HCT116 (cell line): ENCODE measurements around the gene GPR155. TPM values are rescaled to one million over a fixed set of nuclear protein-coding genes. Genes with fewer than 3 reads are reported as not detected.

Experiments
- ATAC-seq: fragments of 200-7000 bp; cut with Tn5 transposase; 2 replicates; pipeline ENCODE4 v1.9.1; 2020; ENCODE audit warnings: mild to moderate bottlenecking, moderate library complexity
- BruUV-seq: library from RNA; stranded (reverse); fragments of 400-500 nt; replicated peaks from 2 replicates; lab custom pipeline; 2021; lab: Mats Ljungman, UMichigan
- CTCF ChIA-PET: fragments of 300-600 bp; sonication (Branson Sonifier 250); formaldehyde crosslinking; loops from one replicate; lab custom pipeline; 2021; ENCODE audit warnings: antibody characterized with exemption; lab: Charles Lee
- POLR2A ChIA-PET: fragments of 300-600, 350-600 bp; sonication (Branson Sonifier 250); formaldehyde crosslinking; loops from one replicate; lab custom pipeline; 2021; ENCODE audit warnings: antibody characterized with exemption; lab: Charles Lee
- RAD21 ChIA-PET, 2 experiments: fragments of 300-600 bp; sonication (Branson Sonifier 250); formaldehyde crosslinking; loops; one replicate each; lab custom pipeline; 2023; ENCODE audit warnings: low total read pairs in 2 of 2; ENCODE audit not compliant: uncharacterized antibody in 2 of 2, unreplicated experiment in 2 of 2, low non-redundant PET in 1 of 2; lab: Charles Lee
- DNase-seq: peaks from one replicate; pipeline ENCODE4 v3.0.0-alpha.2; 2010; ENCODE audit warnings: low read depth, low spot score
- H2AFZ ChIP-seq: fragments of 200-600 bp; shearing (Covaris generic), sonication (generic); 2 replicates; pipeline ENCODE4 v1.6.1; 2017; ENCODE audit warnings: low read depth, mixed run types, mixed read lengths, antibody characterized with exemption, low read length; ENCODE audit not compliant: poor library complexity, severe bottlenecking
- H3K27ac ChIP-seq: 2 replicates; pipeline ENCODE4 v1.5.1; 2012; ENCODE audit warnings: low read depth, low read length
- H3K27me3 ChIP-seq: fragments of 200-600 bp; sonication (generic); 2 replicates; pipeline ENCODE4 v1.6.1; 2016; ENCODE audit warnings: mixed run types, low read length, mixed read lengths; ENCODE audit not compliant: insufficient read depth
- H3K36me3 ChIP-seq, 2 experiments: fragments of 200-500 bp in 1 of 2; fragments of 200-600 bp in 1 of 2; sonication (Bioruptor generic) in 1 of 2; sonication (generic) in 1 of 2; 2 replicates each; pipeline versions ENCODE4 v1.5.1 to v1.6.1; 2014 to 2016; ENCODE audit warnings: low read length in 2 of 2, inconsistent platforms in 1 of 2, mixed read lengths in 1 of 2, mixed run types in 1 of 2; ENCODE audit not compliant: insufficient read depth in 2 of 2, control insufficient read depth in 1 of 2
- H3K4me1 ChIP-seq, 2 experiments: fragments of 200-600 bp in 1 of 2; sonication (generic) in 1 of 2; 2 replicates each; pipeline versions ENCODE4 v1.5.1 to v1.6.1; 2012 to 2017; ENCODE audit warnings: low read length in 2 of 2, inconsistent platforms in 1 of 2, mild to moderate bottlenecking in 1 of 2, mixed read lengths in 1 of 2, mixed run types in 1 of 2, moderate library complexity in 1 of 2; ENCODE audit not compliant: insufficient read depth in 2 of 2, control insufficient read depth in 1 of 2
- H3K4me2 ChIP-seq: fragments of 200-600 bp; sonication (generic); 2 replicates; pipeline ENCODE4 v1.6.1; 2017; ENCODE audit warnings: mixed run types, low read length, mixed read lengths
- H3K4me3 ChIP-seq, 2 experiments: fragments of 200-600 bp in 1 of 2; sonication (generic) in 1 of 2; replicated peaks in 1 of 2; 2 replicates each; pipeline ENCODE4 v1.5.1; 2011 to 2016; ENCODE audit warnings: low read length in 2 of 2, control low read depth in 1 of 2, low read depth in 1 of 2, mild to moderate bottlenecking in 1 of 2, mixed read lengths in 1 of 2, mixed run types in 1 of 2
- H3K79me2 ChIP-seq: fragments of 200-600 bp; sonication (generic); 2 replicates; pipeline ENCODE4 v1.6.1; 2017; ENCODE audit warnings: mild to moderate bottlenecking, mixed run types, low read length, moderate library complexity, mixed read lengths; ENCODE audit not compliant: insufficient read depth
- H3K9ac ChIP-seq: fragments of 200-600 bp; sonication (generic); 2 replicates; pipeline ENCODE4 v1.6.1; 2016; ENCODE audit warnings: low read length, mixed read lengths
- H3K9me2 ChIP-seq: fragments of 200-600 bp; sonication (generic), shearing (Covaris generic); 2 replicates; pipeline ENCODE4 v1.6.1; 2017; ENCODE audit warnings: mixed run types, mild to moderate bottlenecking, moderate library complexity; ENCODE audit not compliant: insufficient read depth
- H3K9me3 ChIP-seq, 2 experiments: fragments of 200-500 bp in 1 of 2; fragments of 200-600 bp in 1 of 2; sonication (Bioruptor generic) in 1 of 2; sonication (generic) in 1 of 2; 2 replicates each; pipeline ENCODE4 v1.6.1; 2014 to 2017; ENCODE audit warnings: low read length in 2 of 2, mixed read lengths in 2 of 2, inconsistent platforms in 1 of 2, low read depth in 1 of 2, mild to moderate bottlenecking in 1 of 2, mixed run types in 1 of 2, moderate library complexity in 1 of 2; ENCODE audit not compliant: control insufficient read depth in 1 of 2, insufficient read depth in 1 of 2
- H4K20me1 ChIP-seq: fragments of 200-600 bp; sonication (generic), shearing (Covaris generic); 2 replicates; pipeline ENCODE4 v1.6.1; 2017; ENCODE audit warnings: mixed run types, mild to moderate bottlenecking, moderate library complexity; ENCODE audit not compliant: insufficient read depth
- CBX3 ChIP-seq: IDR thresholded peaks from 2 replicates; pipeline ENCODE4 v1.6.1; 2012; ENCODE audit warnings: low read depth
- CEBPB ChIP-seq: IDR thresholded peaks from 2 replicates; pipeline ENCODE4 v1.6.1; 2012; ENCODE audit warnings: low read depth
- EGR1 ChIP-seq: IDR thresholded peaks from 2 replicates; pipeline ENCODE4 v1.6.1; 2012; ENCODE audit warnings: low read depth
- EZH2 ChIP-seq: fragments of 200-600 bp; sonication (generic); IDR thresholded peaks from 2 replicates; pipeline ENCODE4 v1.6.1; 2017; ENCODE audit warnings: antibody characterized with exemption, mixed run types
- EZH2phosphoT487 ChIP-seq: fragments of 200-600 bp; IDR thresholded peaks from 2 replicates; pipeline ENCODE4 v1.6.1; 2018; ENCODE audit warnings: antibody characterized with exemption, borderline replicate concordance
- FOSL1 ChIP-seq: IDR thresholded peaks from 2 replicates; pipeline ENCODE4 v1.6.1; 2012; ENCODE audit warnings: low read depth
- JUND ChIP-seq: IDR thresholded peaks from 2 replicates; pipeline ENCODE4 v1.6.1; 2012
- POLR2A ChIP-seq: IDR thresholded peaks from 2 replicates; pipeline ENCODE4 v1.7.0; 2011; ENCODE audit warnings: borderline replicate concordance; ENCODE audit not compliant: insufficient read depth, insufficient read length; ENCODE audit errors: extremely low read depth
- POLR2AphosphoS5 ChIP-seq: IDR thresholded peaks from 2 replicates; pipeline ENCODE4 v1.6.1; 2011; ENCODE audit warnings: mild to moderate bottlenecking, low read depth, low read length, moderate library complexity
- RAD21 ChIP-seq: IDR thresholded peaks from 2 replicates; pipeline ENCODE4 v1.6.1; 2012; ENCODE audit warnings: low read depth, mild to moderate bottlenecking
- SIN3A ChIP-seq: IDR thresholded peaks from 2 replicates; pipeline ENCODE4 v1.6.1; 2012; ENCODE audit warnings: low read depth
- SP1 ChIP-seq: IDR thresholded peaks from 2 replicates; pipeline ENCODE4 v1.6.1; 2012; ENCODE audit warnings: low read depth
- SRF ChIP-seq: IDR thresholded peaks from 2 replicates; pipeline ENCODE4 v1.6.1; 2012; ENCODE audit warnings: low read depth
- ZFX ChIP-seq: fragments of 450-650 bp; IDR thresholded peaks from 2 replicates; pipeline ENCODE4 v1.6.1; 2017
- ZNF274 ChIP-seq: fragments of 200-500 bp; sonication (Bioruptor generic); IDR thresholded peaks from 2 replicates; pipeline ENCODE4 v1.6.1; 2014; ENCODE audit warnings: mild to moderate bottlenecking, low read depth, low read length, inconsistent platforms
- intact Hi-C: fragments of 100-400 bp; cut with micrococcal nuclease; formaldehyde crosslinking; loops from 2 replicates; pipeline ENCODE4 v1.10.0; 2022
- total RNA-seq: library from RNA; stranded (reverse); gene quantifications from one replicate; pipeline ENCODE4 v1.2.1, GENCODE V29; 2021; ENCODE audit not compliant: unreplicated experiment
- TF ChIP-seq, protein P1 (sequence below): IDR thresholded peaks from 2 replicates; pipeline ENCODE4 v1.6.1; 2012
- TF ChIP-seq, protein P2 (sequence below): IDR thresholded peaks from 2 replicates; pipeline ENCODE4 v1.6.1; 2012; ENCODE audit warnings: low read depth

The GPR155 gene
- total RNA-seq, 1 experiment from 2014 or later = 3.8 TPM

DNA sequence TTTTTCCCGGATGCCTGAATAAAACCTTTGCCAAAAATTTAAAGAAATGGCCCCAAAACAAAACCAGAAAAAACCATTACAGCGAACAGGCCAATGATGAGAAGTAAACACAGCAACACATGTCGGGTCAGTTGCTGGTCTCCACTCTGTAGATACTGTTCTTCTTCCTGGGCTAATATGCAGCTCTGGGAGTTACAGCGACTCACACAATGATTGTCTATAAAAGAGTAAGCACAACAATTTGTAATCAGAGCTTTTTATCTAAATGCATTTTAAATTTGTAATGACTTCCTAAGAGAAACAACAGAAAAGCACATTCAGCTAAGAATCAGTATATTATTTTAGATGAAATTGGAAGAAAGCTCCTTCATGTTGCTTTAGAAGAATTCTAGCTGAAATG is 40.3 kb downstream of the GPR155 start:
- ChIA-PET RAD21 (no interaction called here), CTCF (interaction anchor here (2.2 kb wide), 1 partner anchor 16 kb away, joined by 9 read pairs; no protein-coding TSS in a partner anchor), POLR2A (interaction anchor here (0.6 kb wide), 1 partner anchor 191 kb away, joined by 3 read pairs; no protein-coding TSS in a partner anchor)
- no peak overlapping the region for H3K27ac ChIP-seq
- intact Hi-C loops = no loop called here
- peaks cover 10 to 14% of the 10 kb centered on the region in 2 experiments for H3K4me1 ChIP-seq
- H3K9me3 ChIP-seq = no peaks in the 10 kb centered on the region
- no peaks in the 10 kb centered on the region for H4K20me1 ChIP-seq
- no peak overlapping the region for H3K9ac ChIP-seq
- no peak overlapping the region for H3K4me2 ChIP-seq
- no peak for TF ChIP-seq CBX3
- TF ChIP-seq, protein P1, sequence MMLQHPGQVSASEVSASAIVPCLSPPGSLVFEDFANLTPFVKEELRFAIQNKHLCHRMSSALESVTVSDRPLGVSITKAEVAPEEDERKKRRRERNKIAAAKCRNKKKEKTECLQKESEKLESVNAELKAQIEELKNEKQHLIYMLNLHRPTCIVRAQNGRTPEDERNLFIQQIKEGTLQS = no peak
- TF ChIP-seq, protein P2, sequence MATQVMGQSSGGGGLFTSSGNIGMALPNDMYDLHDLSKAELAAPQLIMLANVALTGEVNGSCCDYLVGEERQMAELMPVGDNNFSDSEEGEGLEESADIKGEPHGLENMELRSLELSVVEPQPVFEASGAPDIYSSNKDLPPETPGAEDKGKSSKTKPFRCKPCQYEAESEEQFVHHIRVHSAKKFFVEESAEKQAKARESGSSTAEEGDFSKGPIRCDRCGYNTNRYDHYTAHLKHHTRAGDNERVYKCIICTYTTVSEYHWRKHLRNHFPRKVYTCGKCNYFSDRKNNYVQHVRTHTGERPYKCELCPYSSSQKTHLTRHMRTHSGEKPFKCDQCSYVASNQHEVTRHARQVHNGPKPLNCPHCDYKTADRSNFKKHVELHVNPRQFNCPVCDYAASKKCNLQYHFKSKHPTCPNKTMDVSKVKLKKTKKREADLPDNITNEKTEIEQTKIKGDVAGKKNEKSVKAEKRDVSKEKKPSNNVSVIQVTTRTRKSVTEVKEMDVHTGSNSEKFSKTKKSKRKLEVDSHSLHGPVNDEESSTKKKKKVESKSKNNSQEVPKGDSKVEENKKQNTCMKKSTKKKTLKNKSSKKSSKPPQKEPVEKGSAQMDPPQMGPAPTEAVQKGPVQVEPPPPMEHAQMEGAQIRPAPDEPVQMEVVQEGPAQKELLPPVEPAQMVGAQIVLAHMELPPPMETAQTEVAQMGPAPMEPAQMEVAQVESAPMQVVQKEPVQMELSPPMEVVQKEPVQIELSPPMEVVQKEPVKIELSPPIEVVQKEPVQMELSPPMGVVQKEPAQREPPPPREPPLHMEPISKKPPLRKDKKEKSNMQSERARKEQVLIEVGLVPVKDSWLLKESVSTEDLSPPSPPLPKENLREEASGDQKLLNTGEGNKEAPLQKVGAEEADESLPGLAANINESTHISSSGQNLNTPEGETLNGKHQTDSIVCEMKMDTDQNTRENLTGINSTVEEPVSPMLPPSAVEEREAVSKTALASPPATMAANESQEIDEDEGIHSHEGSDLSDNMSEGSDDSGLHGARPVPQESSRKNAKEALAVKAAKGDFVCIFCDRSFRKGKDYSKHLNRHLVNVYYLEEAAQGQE = no peak
- no peak for TF ChIP-seq POLR2AphosphoS5
- no peak for TF ChIP-seq CEBPB
- no peak for TF ChIP-seq ZNF274
- no peak for TF ChIP-seq EZH2phosphoT487
- TF ChIP-seq SP1 = no peak
- TF ChIP-seq FOSL1 = no peak
- TF ChIP-seq SRF = no peak
- no peak for TF ChIP-seq EZH2
- TF ChIP-seq SIN3A = no peak
- no peak for TF ChIP-seq ZFX
- TF ChIP-seq POLR2A = no peak
- no peak for TF ChIP-seq JUND
- TF ChIP-seq RAD21 = no peak
- TF ChIP-seq EGR1 = no peak
- DNase-seq (no peak), ATAC-seq (no peak)
- H3K79me2 ChIP-seq = no peaks in the 10 kb centered on the region
- no peak overlapping the region for H3K4me3 ChIP-seq
- H3K36me3 ChIP-seq = no peaks in the 10 kb centered on the region; a peak in 1 of 4 replicates
- H3K27me3 ChIP-seq = no peaks in the 10 kb centered on the region
- H2AFZ ChIP-seq = no peak overlapping the region
- no TSS peak for BruUV-seq
- H3K9me2 ChIP-seq = no peaks in the 10 kb centered on the region
